NCI-H69 (cell line): Measurements from ENCODE around the gene ZDHHC18.

Source experiments
- DNase-seq: peaks from one replicate; lab custom pipeline; 2025; lab: John Stamatoyannopoulos, UW

Gene ZDHHC18, protein sequence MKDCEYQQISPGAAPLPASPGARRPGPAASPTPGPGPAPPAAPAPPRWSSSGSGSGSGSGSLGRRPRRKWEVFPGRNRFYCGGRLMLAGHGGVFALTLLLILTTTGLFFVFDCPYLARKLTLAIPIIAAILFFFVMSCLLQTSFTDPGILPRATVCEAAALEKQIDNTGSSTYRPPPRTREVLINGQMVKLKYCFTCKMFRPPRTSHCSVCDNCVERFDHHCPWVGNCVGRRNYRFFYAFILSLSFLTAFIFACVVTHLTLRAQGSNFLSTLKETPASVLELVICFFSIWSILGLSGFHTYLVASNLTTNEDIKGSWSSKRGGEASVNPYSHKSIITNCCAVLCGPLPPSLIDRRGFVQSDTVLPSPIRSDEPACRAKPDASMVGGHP

GRCh38 chr1:26826261-26827105 is at the start of gene ZDHHC18:
Gene ZDHHC18 (plus strand): TSS chr1:26826688. CDS start chr1:26826805, 117 bp downstream.
- peak; percentile 71 for DNase-seq

DNA sequence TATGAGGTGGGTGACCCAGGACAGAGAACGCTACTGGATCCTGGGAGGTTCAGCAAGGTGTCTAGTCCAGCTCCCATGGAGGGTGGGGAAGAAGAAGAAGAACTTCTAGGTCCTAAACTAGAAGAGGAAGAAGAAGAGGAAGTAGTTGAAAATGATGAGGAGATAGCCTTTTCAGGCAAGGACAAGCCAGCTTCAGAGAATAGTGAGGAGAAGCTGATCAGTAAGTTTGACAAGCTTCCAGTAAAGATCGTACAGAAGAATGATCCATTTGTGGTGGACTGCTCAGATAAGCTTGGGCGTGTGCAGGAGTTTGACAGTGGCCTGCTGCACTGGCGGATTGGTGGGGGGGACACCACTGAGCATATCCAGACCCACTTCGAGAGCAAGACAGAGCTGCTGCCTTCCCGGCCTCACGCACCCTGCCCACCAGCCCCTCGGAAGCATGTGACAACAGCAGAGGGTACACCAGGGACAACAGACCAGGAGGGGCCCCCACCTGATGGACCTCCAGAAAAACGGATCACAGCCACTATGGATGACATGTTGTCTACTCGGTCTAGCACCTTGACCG is 47.3 kb upstream of the ZDHHC18 start:
- no peak for DNase-seq

DNA sequence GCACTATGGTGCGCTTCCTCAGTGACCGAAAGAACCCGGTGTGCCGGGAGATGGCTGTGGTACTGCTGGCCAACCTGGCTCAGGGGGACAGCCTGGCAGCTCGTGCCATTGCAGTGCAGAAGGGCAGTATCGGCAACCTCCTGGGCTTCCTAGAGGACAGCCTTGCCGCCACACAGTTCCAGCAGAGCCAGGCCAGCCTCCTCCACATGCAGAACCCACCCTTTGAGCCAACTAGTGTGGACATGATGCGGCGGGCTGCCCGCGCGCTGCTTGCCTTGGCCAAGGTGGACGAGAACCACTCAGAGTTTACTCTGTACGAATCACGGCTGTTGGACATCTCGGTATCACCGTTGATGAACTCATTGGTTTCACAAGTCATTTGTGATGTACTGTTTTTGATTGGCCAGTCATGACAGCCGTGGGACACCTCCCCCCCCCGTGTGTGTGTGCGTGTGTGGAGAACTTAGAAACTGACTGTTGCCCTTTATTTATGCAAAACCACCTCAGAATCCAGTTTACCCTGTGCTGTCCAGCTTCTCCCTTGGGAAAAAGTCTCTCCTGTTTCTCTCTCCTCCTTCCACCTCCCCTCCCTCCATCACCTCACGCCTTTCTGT is 46.0 kb upstream of the ZDHHC18 start:
- DNase-seq, result no peak

DNA sequence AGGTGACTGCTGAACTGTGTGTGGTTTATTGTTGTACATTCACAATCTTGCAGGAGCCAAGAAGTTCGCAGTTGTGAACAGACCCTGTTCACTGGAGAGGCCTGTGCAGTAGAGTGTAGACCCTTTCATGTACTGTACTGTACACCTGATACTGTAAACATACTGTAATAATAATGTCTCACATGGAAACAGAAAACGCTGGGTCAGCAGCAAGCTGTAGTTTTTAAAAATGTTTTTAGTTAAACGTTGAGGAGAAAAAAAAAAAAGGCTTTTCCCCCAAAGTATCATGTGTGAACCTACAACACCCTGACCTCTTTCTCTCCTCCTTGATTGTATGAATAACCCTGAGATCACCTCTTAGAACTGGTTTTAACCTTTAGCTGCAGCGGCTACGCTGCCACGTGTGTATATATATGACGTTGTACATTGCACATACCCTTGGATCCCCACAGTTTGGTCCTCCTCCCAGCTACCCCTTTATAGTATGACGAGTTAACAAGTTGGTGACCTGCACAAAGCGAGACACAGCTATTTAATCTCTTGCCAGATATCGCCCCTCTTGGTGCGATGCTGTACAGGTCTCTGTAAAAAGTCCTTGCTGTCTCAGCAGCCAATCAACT is 45.2 kb upstream of the ZDHHC18 start:
- DNase-seq, result no peak

GRCh38 chr1:26782521-26783212 is 43.8 kb upstream of the ZDHHC18 start:
- DNase-seq, result no peak

GRCh38 chr1:26783646-26784022 is 42.9 kb upstream of the ZDHHC18 start:
- no peak for DNase-seq

DNA sequence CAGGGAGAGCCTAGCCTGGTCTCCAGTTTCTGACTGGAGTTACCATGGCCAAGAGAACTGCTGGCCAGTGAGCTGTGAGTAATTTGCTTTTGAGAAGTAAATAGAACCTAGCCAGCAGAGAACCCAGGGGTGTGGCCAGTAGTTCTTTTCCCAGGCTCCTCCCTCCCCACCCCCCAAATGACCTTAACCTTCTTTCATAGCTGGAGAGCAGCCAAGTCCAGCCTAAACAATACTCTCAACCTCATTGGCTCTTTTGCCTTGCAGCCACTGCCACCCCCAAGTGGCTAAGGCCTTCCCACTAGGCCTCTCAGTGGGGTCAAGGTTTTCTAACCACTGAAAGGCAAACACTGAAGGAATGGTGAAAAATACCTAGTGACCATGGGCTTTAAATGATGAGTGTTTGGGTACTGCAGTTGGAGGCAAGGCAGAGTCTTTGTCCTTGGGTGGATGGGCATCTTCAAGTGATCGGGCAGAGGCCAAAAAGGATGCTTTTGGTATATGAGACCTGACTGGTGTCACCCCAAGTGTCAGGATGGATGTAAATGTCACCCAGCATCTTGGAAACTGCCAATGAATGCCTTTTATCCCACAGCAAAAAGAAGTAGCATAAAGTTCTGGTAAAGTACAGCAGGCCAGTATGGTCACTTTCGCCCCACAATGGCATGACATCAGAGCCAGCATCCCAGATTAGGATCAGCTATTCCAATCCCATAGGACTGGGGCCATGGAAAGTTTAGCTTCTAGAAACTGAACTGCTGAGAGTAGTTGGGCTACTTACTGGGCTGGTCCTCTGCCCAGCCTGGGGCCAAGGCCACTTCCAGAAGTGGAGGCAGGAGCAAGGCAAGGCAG is 42.2 kb upstream of the ZDHHC18 start:
- peak; percentile 85 for DNase-seq

GRCh38 chr1:26784886-26785285 is 41.6 kb upstream of the ZDHHC18 start:
- no peak for DNase-seq

- peak; percentile 12 for DNase-seq
Observed at GRCh38 chr1:26785611-26786436, 40.7 kb upstream of the ZDHHC18 start.

DNA sequence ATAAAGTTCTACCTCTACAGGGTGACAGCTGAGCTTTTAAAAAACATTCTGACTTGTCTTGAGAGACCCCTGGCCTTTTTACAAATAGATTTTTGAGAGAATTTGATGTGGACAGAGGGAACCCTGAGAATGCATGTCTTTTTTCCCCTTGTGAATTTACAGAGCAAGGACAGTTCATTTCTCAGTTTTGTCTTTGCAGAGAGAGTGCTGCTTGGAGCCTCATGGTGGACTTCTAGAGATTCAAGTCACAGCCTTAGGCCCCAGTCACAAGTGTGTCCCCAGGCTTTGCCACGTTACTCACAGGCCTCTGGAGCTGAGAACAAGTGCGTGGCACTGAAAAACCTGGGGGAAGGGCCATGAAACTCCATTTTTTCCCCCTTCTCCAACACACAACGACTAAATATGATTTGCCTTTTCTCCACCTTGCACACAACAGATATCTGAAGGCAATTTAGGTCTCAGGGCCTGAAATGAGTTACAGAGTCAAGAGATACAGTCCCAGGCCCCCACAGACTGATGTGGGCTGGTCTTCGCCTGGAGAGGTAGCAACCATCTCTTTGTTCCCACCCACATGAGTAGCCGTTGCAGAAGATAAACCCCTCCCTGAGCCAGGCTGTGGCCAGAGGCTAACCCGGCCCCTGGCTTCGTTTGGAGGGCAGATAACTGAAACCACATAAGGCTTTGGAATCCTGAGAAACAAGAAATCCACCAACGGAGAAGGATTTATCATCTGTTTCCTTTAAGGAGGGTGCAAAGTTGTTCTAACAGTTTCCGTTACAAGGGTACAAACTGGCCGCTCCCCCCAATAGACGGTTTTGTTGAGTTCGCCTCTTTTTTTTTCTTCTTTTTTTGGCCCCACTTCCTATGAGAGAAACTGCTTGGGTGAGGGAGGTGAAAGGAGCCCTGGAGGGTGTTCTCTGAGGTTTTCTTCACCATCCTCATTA is 39.8 kb upstream of the ZDHHC18 start:
- DNase-seq, result peak; percentile 18

- no peak for DNase-seq
Observed at GRCh38 chr1:26787381-26787705, 39.1 kb upstream of the ZDHHC18 start.

- peak; percentile 89 for DNase-seq
Observed at GRCh38 chr1:26787706-26788514, 38.6 kb upstream of the ZDHHC18 start, which contains the start of gene PIGV. Gene PIGV (plus strand): TSS chr1:26787950. CDS start chr1:26790816, 2,866 bp downstream.

DNA sequence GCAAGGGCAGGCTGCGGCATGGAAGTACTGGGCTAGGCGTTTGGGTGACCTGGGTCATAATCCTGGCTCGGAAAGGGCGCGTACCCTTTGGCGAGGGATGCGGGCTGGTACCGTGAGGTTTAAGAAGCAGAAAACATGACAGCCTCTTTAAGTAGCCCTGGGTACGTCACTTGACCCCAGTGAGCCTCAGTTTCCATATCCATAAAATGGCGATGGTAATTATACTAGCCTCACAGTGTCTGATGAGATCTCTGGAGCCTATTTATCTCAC is 38.0 kb upstream of the ZDHHC18 start:
- DNase-seq, result peak; percentile 63

GRCh38 chr1:26788836-26789611 is 37.5 kb upstream of the ZDHHC18 start:
- DNase-seq, result peak; percentile 84

- DNase-seq, result no peak
Observed at GRCh38 chr1:26789612-26789865, 36.9 kb upstream of the ZDHHC18 start.

DNA sequence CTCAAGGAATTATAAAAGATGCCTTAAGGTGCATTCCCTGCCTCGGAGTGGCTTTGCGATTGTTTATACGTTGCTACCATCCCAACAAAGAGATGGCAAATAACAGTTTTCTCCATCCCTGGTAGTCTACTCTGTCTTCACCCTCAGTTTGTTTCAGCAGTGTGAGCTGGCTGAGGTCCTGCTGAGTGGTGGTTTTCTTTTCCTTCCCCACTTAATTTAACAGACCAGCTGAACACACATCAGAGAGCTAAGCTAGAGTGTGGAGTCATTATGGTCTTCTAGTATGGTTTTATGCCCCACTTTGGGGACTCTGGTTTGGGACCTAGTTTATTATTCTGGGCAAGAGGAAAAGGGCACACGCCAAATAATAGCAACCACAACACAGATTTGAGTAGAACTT is 36.6 kb upstream of the ZDHHC18 start:
- peak; percentile 3 for DNase-seq

DNA sequence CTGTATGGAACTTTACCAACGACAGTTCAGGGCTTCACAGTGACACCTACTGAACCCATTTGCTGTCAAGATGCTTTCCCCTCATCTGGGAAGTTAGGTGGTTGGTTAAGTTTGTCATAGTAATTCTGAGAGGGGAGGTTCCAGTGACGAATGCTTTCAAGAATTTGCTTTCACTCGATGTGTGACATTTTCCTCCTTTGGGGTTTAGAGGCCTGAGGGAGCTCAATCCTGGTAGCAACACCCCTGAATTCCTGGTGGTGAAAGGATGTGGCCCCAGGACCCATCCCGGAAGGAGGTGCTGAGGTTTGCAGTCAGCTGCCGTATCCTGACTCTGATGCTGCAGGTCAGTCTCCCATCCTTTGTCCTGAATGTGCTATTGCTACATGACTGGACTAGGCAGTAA is 35.9 kb upstream of the ZDHHC18 start:
- DNase-seq, result no peak
